ENCODE data around the gene RPL29. TPM values are rescaled to one million over a fixed set of nuclear protein-coding genes. Genes with fewer than 3 reads are reported as not detected.

RPL29 gene
- total and polyA plus RNA-seq, 2 donors (not counting 3 experiments of a cell fraction or from before 2014, with no cell fraction given) = 1,236 to 2,177 TPM

DNA sequence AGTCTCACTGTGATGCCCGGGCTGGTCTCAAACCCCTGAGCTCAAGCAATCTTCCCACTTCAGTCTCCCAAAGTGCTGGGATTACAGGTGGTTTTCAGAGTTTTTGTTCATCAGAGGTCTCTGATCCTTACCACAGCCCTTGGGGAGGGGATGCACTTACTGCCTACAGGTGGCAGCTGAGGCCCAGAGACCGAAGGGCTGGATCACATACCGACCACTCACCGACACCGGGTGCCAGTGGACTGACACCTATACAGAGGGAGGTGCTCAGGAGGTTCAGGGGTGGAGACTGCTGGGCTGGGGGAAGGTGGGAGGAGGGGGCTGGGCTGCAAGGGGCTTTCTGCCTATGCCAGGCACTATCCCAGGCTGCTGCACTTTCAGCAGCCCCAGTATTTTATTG lies 41.1 kb upstream of the RPL29 start:
- no peaks in the 10 kb centered on the region for H3K27me3 ChIP-seq (ENCODE audit: control insufficient read depth in 2 of 2, insufficient read depth in 2 of 2, low read length in 2 of 2)
- CTCF ChIA-PET = interaction anchor here (0.7 to 5.8 kb wide), 9 partner anchors 9 to 108 kb away, joined by 3 to 43 read pairs (median 5); partner anchors contain the start of gene DUSP7
- FAIRE-seq (no peak), DNase-seq (ENCODE audit: low read depth, low spot score) (no peak)
- no peak overlapping the region for H3K4me2 ChIP-seq (ENCODE audit: insufficient read depth, low read length)
- H4K20me1 ChIP-seq (replicated peaks; ENCODE audit: control insufficient read depth, extremely low read depth, insufficient read depth, low read length) = no peaks in the 10 kb centered on the region
- H3K9ac ChIP-seq (replicated peaks; ENCODE audit: extremely low read depth, insufficient read depth, low read length) = no peak overlapping the region
- dilution Hi-C loops (cut with MboI; ENCODE audit: extremely low pct_ligation_motif_present, low sequenced_read_pairs) (no loop called here), intact Hi-C loops (cut with micrococcal nuclease) (no loop called here)
- H3K79me2 ChIP-seq (ENCODE audit: control insufficient read depth, insufficient read depth, low read length) = no peaks in the 10 kb centered on the region
- H3K27ac ChIP-seq (ENCODE audit: insufficient read depth, low read depth, low read length) = no peak overlapping the region
- no peaks in the 10 kb centered on the region for H3K36me3 ChIP-seq (ENCODE audit: control insufficient read depth in 2 of 2, extremely low read depth in 1 of 2, insufficient read depth in 2 of 2, low read length in 2 of 2)
- POLR2A ChIA-PET = no interaction called here
- no peaks in the 10 kb centered on the region for H3K4me1 ChIP-seq (ENCODE audit: control insufficient read depth, extremely low read depth, insufficient read depth, low read length)
- no peaks in the 10 kb centered on the region for H3K9me3 ChIP-seq (replicated peaks; ENCODE audit: control insufficient read depth, insufficient read depth, low read length)
- no peak overlapping the region for H3K4me3 ChIP-seq (replicated peaks in 1 of 3; ENCODE audit: insufficient read depth in 1 of 3, low read depth in 1 of 3, low read length in 3 of 3)
- TF ChIP-seq EZH2 (IDR thresholded peaks at IDR 0.05; ENCODE audit: borderline replicate concordance, low read depth, low read length, severe bottlenecking) (no peak), FOS (IDR thresholded peaks at IDR 0.05; ENCODE audit: borderline replicate concordance, insufficient read depth, low read length) (no peak), JUN (IDR thresholded peaks at IDR 0.05; ENCODE audit: borderline replicate concordance, insufficient read depth, insufficient read length, low read depth) (no peak), POLR2AphosphoS5 (IDR thresholded peaks at IDR 0.05; ENCODE audit: insufficient read depth, low read depth, low read length) (no peak), GATA2 (IDR thresholded peaks at IDR 0.05; ENCODE audit: insufficient read depth, insufficient read length, low read depth, low read length) (no peak), POLR2A (IDR thresholded peaks at IDR 0.05; ENCODE audit: low read depth, low read length) (no peak), MYC (IDR thresholded peaks at IDR 0.05; ENCODE audit: low read depth, low read length) (no peak)
- TF ChIP-seq, protein P1, sequence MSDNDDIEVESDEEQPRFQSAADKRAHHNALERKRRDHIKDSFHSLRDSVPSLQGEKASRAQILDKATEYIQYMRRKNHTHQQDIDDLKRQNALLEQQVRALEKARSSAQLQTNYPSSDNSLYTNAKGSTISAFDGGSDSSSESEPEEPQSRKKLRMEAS (IDR thresholded peaks at IDR 0.05; ENCODE audit: insufficient read depth, insufficient read length) = no peak
- TF ChIP-seq, protein P2, sequence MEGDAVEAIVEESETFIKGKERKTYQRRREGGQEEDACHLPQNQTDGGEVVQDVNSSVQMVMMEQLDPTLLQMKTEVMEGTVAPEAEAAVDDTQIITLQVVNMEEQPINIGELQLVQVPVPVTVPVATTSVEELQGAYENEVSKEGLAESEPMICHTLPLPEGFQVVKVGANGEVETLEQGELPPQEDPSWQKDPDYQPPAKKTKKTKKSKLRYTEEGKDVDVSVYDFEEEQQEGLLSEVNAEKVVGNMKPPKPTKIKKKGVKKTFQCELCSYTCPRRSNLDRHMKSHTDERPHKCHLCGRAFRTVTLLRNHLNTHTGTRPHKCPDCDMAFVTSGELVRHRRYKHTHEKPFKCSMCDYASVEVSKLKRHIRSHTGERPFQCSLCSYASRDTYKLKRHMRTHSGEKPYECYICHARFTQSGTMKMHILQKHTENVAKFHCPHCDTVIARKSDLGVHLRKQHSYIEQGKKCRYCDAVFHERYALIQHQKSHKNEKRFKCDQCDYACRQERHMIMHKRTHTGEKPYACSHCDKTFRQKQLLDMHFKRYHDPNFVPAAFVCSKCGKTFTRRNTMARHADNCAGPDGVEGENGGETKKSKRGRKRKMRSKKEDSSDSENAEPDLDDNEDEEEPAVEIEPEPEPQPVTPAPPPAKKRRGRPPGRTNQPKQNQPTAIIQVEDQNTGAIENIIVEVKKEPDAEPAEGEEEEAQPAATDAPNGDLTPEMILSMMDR (IDR thresholded peaks at IDR 0.05; ENCODE audit: extremely low read depth in 1 of 2, insufficient read depth in 1 of 2, low read depth in 1 of 2, low read length in 2 of 2) = no peak
- H2AFZ ChIP-seq (ENCODE audit: low read depth, low read length) = no peak overlapping the region
- H3K9me1 ChIP-seq (replicated peaks; ENCODE audit: control insufficient read depth, extremely low read depth, insufficient read depth, low read length) = no peaks in the 10 kb centered on the region
- BruUV-seq (replicated peaks) = no TSS peak

All from endothelial cell of umbilical vein (primary cell).